GM21576 (cell line): ENCODE data around the gene LOC128125822.
"Not testable (repeated sequence)": the region's sequence is repeated elsewhere in the genome, so short reads cannot be mapped to it uniquely, and the experiment has no call there.

Source experiments
- ATAC-seq: cut with Tn5 transposase; IDR thresholded peaks from one replicate; pipeline ENCODE4 v1.9.1; 2021; ENCODE audit warnings: mild to moderate bottlenecking, moderate library complexity; ENCODE audit not compliant: unreplicated experiment

LOC128125822 gene

GRCh38 chr6:63581355-63582013, 9.2 kb downstream of the LOC128125822 start:
- ATAC-seq = no peak

DNA sequence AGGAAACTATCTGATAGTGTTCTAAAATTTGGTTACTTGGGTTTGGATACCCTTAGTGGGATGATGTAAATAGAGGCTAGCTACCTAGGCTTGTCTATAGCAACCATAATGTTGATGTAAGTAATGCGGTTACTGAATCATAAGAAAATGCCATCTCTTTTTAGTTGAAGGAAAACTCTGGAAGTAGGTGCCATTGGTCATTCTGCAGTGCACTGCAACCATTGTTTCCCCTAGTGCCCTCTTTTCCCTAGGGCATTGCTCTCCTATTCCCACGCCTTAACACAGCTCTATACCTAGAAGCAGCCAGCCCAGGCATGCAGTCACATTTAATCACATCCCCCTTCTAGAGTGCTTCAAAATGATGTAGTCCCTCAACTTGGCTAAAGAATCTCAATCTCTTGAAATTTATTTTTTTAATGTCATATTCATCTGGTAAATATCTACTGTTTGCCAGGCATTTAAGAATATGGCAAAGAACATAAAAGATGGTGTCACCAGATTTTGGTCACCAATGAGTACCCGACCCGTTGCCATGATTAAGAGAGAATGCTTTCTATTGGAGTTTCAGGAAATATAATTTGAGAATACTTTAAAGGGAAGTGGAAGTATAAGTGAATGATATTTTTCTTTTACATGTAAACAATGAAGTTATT, 10.4 kb downstream of the LOC128125822 start:
- no peak for ATAC-seq

DNA sequence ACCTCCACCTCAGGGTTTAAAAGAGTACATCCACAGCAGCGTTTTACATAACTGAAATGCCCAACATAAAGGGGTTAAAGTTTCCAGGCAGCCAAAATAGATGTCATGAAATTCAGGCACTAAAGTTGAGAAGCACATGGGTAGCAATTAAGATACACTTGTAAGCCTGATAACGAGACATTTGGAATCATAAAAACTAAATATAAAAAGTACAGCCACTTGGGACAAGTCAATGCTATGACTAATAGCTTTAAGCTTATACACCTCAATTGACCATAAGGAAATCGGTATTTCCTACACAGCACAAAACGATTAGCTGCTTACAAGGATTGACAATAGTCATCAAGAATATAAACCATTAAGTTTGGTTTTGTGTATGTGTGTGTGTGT, 11.8 kb downstream of the LOC128125822 start:
- ATAC-seq = no peak

GRCh38 chr6:63584566-63584965, 12.3 kb downstream of the LOC128125822 start:
- no peak for ATAC-seq

DNA sequence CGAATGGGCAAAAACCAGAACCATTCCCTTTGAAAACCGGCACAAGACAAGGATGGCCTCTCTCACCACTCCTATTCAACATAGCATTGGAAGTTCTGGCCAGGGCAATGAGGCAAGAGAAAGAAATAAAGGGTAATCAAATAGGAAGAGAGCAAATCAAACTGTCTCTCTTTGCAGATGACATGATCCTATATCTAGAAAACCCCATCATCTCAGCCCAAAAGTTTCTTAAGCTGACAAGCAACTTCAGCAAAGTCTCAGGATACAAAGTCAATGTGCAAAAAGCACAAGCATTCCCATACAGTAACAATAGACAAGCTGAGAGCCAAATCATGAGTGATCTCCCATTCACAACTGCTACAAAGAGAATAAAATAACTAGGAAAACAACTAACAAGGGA, 13.4 kb downstream of the LOC128125822 start:
- not testable (repeated sequence) for ATAC-seq

DNA sequence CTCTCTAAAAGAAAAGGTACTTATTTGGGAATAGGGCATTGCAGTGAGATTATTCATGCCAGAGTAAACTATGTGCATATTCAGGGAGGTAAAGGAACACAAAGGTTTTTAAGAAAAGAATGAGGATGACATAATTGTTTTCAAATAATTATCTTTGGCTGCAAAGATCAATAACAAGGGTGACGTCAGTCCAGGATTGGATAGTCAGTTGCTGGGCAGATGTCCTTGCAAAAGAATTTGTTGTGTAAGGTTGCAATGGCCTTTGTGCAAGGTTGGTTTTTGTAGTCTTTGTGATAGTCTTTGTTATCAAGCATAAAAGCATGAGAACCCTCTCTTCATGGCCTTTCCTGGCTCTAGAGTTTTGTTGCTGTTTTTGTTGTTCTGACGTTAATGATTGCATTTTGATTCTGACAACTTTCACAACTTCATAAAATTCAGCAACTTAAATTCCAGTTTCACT, 17.7 kb downstream of the LOC128125822 start:
- ATAC-seq = no peak

DNA sequence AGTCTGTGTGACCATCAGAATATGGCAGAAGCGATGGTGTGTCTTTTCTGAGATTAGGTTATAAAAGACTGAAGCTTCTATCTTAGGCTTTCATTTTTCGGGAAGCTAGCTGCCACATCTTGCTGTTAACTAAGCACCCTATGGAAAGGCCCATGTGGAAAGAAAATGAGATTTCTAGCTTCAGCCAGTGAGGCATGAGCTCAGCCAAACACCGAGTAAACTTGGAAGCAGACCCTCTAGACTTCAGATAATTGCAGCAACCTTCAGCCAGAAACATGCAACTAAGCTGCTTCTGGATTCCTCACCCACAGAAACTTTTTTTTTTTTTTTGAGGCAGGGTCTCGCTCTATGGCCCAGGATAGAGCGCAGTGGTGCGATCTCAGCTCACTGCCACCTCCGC, 20.6 kb downstream of the LOC128125822 start:
- no peak for ATAC-seq

- ATAC-seq = no peak
These were observed 25.1 kb downstream of the LOC128125822 start for GRCh38 chr6:63597141-63598048.

DNA sequence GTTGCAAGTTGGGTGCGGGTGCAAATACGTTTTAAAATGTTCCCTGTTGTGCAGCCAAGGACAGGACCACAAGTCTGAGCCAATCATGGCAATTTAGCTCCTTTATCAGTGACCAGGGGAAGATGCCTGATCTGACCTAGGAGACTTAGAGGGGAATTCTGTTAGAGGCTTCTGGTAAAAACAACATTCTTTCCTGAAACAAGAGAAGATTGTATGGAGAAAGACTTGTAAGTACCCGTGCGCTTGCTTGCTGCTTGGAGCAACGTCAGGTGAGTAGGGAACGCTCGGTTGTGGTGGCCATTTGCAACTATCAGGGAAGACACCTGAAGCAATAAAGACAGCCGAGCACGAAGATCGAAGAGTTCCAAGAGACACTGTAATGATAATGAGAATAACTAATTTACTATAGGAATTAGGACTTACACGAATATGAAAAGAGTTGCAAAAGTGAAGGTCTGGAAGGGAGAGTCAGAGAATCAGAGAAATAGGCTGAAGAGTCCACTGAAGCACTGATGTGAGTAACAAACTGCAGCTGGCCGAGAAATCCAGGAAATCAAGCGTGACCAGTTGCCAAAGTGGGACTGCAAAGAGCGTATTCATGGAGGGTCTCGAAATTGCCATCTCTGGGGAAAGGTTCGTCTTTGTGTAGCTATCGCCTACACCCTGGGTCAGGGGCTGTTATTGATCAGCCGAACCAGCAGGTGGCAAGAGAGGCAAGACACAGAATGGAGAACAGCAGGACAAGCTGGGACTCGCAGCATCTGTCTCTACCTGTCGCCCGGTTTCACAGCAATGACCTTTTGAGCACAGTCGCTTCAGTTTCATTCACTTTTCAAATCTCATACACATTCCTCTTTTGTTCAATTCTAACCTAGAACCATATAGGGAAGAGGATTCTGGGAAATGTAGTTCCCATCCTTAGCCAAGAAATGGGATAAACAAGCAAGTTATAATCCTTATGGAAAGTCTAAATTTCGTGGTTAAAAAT, 26.1 kb downstream of the LOC128125822 start:
- peak; percentile 100 for ATAC-seq

DNA sequence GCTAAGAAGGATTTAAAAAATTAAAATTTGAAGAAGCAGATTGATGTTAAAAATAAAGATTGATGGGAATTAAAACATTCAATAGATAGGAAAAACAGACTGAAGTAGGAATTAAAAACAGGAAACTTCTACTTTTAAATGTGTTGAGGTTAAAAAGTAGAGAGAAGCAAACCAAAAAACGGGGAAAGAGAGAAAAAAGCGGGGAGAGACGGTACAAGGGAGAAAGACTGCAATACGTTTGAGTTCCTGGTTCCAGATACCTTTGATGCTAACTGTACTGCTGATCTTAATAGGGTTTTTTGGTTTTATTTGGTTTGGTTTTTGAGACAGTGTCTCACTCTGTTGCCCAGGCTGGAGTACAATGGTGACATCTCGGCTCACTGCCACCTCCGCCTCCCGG, 27.0 kb downstream of the LOC128125822 start:
- ATAC-seq = no peak

DNA sequence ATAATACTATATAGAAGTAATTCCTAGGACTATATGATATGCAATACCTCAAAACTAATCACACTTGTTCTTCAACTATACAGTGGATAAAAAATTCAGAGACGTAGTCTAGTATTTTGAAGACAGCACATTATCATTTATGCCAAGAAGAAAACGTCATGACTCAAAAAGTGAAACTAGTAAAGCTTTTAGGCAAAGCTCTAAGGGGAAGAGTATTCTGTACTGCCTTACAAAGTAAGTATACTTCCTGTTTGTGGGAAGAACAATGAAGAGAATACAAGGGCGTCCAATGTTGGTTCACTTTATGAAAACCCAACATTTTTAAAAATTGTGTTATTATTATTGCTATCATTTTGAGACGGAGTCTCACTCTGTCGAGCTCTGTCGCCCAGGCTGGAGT, 27.9 kb downstream of the LOC128125822 start:
- no peak for ATAC-seq

DNA sequence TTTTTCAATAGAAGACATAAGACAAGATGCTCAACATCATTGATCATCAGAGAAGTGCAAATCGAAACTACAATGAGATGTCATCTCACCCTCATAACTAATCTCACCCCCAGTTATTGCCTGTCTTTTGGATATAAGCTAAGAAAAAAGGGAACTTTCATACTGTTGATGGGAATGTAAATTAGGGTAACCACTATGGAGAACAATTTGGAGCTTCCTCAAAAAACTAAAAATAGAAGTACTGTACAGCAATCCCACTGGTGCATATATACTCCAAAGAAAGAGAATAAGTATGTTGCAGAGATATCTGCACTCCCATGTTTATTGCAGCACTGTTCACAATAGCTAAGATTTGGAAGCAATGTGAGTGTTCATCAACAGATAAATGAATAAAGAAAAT, 37.0 kb downstream of the LOC128125822 start:
- ATAC-seq = no peak

DNA sequence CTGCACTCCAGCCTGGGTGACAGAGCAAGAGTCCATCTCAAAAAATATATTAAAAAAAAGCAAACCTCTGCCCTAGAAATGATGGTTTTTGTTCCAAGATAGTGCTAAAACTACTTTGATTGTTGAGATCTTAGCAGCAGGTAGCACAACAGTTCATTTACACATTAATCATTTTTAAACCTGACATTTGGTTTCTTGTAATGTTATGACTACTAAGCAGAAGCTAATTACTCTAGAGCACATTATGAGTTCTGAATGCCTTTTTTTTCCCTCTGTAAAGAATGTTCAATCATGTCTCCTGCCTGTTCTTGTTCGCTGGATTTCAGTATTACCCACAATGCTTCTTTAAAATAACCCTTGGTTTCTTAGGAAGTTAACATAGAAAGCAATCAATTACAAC, 38.7 kb downstream of the LOC128125822 start:
- no peak for ATAC-seq

DNA sequence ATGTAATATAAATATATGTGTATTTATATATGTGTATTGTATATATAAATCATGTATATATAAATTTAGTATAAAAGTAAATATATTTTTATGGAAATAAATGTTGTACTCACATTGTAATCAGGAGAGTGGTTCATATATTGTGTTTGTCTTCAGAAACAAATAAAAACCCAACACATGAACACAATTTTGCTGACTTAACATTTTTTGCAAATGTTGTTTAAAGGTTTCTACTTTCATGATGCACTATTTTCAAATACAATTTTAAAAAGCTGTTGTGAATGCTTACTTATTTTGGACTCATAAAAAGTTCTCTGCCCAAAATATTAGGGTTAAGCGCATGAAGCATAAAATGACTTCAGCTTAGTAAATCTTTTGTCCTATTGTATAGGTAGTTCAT, 39.3 kb downstream of the LOC128125822 start:
- ATAC-seq = no peak

- no peak for ATAC-seq
These were observed 43.3 kb downstream of the LOC128125822 start for GRCh38 chr6:63615590-63615989.
